Fibroblast of skin of left quadriceps (primary cell): ENCODE results near the gene PSMC3.

Experiments
- DNase-seq, 2 experiments: peaks; one replicate each; pipeline ENCODE4 v3.0.0-alpha.2; 2013; ENCODE audit warnings: low read depth in 2 of 2

PSMC3 gene

DNA sequence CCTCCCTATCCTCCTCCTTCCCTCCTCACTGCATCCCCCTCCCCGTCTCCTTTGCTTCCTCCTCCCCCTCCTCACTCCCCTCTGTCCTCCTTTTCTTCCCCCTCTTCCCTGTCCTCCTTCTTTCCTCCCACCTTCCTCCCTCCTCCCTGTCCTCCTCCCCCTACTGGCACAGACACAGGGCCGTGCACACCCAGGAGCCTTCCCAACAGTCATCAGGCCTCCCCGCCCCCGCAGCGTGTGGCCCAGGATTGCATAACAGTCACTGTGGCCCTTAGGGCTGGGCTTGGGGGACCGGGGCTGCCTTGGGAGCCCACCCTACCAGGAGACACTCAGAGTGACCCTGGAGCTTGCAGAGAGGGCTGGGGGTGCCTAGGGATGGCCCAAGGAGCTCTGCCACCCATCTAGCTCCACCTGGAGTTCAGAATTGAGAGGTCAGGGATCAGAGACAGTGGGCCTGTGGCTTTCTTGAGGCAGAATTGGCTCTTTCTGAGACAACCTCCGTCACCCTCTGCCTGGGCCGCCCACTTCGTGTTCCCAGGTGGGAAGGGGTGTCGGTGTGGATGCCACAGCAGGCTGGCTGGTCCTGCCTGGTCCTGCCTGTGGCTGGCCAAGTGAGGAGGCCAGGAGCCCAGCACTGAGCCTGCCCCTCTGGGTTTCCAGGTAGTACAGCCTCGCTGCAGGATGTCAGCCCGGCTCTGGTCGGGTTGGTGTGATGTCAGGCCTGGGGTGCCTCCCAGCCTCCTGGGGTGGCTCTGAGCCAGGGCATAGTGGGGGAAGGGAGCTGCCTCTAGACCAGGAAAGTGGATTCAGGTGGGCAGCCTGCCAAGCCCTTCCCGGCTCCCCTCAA is 49.5 kb downstream of the PSMC3 start:
- no peak for DNase-seq

DNA sequence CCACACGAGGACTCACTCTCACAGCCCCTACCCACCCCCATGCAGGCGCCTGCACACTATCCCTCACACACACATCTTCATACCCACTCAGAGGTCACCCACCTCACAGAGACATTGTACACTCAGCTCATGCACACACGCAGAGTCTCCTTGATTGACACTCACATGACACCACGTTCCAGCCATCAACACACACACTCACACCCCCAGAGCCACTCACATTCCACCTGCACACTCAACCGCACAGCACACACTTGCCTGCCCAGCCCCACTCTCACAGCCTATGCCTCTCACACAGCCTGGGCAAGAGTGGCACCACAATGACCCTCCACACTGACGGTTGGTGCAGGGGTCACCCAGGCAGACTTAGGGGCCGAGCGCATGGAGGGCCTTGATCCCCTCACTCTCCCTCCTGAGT is 50.1 kb downstream of the PSMC3 start:
- DNase-seq, result no peak

DNA sequence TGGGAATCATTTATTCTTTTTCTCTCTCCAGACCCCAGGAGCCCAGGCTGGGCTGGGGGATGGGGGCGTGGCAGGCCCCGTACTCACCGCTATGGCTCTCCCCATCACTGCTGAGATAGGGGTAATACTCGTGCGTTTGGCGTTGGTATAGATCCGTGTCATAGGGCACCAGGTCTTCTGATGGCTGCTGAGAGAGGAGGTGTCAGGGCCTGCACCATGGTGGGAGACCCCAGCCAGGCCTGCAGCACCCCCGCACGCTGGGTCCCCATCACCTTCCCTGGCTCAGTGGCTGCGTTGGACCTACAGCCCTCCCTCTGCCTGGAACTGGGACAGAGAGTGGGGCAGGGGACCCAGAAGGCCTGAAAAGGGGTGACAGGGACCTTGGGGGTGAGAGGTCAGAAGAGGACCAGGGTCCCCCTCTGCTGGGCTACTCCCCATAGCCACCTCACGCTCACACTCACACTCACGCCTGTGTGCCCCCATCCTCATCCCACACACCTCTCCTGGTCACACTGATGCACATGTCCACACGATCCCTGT is 50.6 kb downstream of the PSMC3 start:
- no peak for DNase-seq

DNA sequence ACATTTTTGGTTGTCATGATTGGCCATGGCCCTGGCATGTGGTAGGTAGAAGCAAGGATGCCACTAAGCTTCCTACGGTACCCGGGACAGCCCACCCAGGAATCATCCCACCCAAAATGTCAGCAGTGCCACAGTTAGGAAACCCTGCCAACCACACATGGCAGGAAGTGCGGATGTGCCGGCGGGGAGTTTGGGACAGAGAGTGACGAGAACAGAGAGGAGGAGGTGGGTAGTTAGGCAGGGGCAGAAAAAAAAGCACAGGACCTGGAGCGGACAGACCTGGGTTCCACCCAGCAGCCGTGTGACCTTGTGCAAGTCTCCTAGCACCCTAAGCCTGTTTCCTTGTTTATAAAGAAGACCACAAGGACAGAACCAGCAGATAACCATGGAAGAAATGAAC is 51.2 kb downstream of the PSMC3 start:
- DNase-seq, result no peak

DNA sequence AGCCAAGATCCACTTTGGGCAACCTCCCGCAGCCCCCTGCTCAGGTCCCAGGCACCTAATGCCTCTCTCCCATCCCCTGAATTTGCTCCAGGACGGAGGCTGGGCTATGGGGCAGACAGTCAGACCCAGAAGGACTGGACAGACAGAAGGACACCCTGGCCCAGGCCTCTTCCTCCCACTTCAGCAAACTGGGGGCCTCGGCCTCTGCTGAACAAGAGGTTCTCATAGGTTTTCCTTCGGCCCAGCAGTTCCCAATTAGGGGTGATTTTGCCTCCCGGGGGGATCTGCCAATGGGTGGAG is 51.6 kb downstream of the PSMC3 start:
- DNase-seq, result no peak

DNA sequence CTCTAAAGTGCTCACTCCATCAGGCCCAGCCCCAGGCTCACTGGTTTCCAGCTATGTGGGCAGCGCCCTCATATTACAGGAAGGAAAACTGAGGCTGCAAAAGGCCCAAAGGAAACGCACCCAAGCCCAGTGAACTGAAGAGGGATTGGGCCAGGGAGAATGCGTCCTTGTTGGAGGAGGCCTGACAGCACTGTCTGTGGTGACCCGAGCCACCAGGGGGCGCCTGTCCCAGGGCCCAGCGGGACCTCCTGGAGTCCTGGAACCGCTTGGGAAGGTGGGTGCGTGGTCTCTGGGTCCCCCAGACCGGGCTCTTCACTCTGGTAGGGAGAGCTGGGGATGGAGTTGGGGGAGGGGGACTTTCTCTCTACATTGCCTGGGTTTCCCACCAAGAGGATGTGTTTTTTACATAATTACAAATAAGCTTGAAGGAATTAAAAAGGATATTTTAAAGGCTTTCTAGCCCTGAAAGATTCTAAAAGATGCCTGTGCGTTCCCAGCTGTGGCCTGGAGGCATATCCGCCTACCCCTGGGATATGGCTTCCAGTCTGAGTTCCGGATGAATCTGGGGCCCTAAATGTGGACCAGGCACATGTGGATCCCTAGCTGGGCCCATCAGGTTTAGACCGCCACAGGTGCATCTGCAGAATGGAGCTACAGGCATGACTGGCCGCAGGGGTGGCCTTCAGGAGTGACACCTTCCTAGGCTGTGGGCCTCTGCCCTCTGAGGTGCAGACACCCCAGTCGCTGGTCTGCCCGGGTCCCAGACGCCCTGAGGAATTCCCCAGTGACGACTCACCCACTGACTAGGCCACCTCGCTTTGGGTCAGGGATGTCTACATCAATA is 52.1 kb downstream of the PSMC3 start:
- DNase-seq, result peak; percentile 36 to 42

DNA sequence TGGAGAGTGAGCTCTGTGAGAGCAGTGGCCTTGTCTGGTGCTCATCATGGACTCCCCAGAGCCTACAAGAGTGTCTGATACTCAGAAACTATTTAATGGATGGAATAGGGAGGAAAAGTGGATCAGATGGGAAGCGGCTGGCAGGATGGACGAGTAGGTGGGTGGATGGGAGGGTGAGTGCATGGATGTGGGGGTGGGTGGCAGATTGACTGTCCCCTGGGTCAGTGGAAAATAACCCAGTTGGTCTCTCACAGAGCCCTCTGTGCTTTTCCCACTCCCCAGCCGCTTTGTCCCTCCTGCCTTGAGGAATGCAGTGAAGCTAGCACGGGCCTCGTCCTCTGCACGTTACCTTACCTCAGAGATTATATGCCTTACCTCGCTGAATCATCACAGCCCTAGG is 53.8 kb downstream of the PSMC3 start:
- no peak for DNase-seq

DNA sequence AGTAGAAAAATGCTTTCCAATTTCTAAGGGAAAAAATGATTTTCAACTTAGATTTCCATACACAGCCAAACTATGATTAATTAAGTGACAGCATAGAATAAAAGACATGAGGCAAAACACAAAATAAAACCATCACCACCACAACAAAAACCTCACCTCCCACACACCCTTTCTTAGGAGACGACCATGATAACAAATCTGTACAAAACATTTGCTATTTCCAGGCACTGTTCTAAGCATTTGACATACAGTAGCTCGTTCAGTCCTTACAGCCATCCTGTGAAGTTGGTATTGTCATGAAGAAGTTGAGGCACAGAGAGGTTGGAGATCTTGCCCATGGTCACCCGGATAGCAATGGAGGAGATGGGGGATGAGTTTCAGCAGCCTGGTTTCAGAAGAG is 56.6 kb downstream of the PSMC3 start:
- DNase-seq, result no peak
